Endodermal cell (in vitro differentiated cells): ENCODE data around the gene PXT1. TPM values are rescaled to one million over a fixed set of nuclear protein-coding genes. Genes with fewer than 3 reads are reported as not detected.

Experiments used
- DNase-seq: peaks from one replicate; pipeline ENCODE4 v3.0.0-alpha.2; 2017
- H3K27ac ChIP-seq: 2 replicates; pipeline ENCODE4 v1.5.1; 2013; ENCODE audit warnings: mild to moderate bottlenecking, low read depth, low read length, moderate library complexity
- H3K27me3 ChIP-seq: 2 replicates; pipeline ENCODE4 v1.6.1; 2013; ENCODE audit warnings: mild to moderate bottlenecking, low read length, moderate library complexity; ENCODE audit not compliant: insufficient read depth, control insufficient read depth, poor library complexity, severe bottlenecking
- H3K36me3 ChIP-seq: 2 replicates; pipeline ENCODE4 v1.7.0; 2013; ENCODE audit warnings: mild to moderate bottlenecking, low read length, moderate library complexity; ENCODE audit not compliant: control insufficient read depth, insufficient read depth
- H3K4me1 ChIP-seq: one replicate; pipeline ENCODE4 v1.7.0; 2013; ENCODE audit warnings: low read length; ENCODE audit not compliant: control insufficient read depth, insufficient read depth
- H3K4me3 ChIP-seq: 2 replicates; pipeline ENCODE4 v1.5.1; 2013; ENCODE audit warnings: mild to moderate bottlenecking, low read length, moderate library complexity
- H3K9ac ChIP-seq: 2 replicates; pipeline ENCODE4 v1.6.1; 2013; ENCODE audit warnings: mild to moderate bottlenecking, low read length, moderate library complexity; ENCODE audit not compliant: poor library complexity, severe bottlenecking; ENCODE audit errors: extremely low read depth
- H3K9me3 ChIP-seq: 2 replicates; pipeline ENCODE4 v1.6.1; 2013; ENCODE audit warnings: mild to moderate bottlenecking, low read length, moderate library complexity; ENCODE audit not compliant: control insufficient read depth
- H3K27ac Mint-ChIP-seq: 2 replicates; pipeline ENCODE4 v1.8.0; 2020; ENCODE audit warnings: mixed read lengths
- H3K27me3 Mint-ChIP-seq: 2 replicates; pipeline ENCODE4 v1.8.0; 2021; ENCODE audit warnings: mild to moderate bottlenecking, mixed read lengths; ENCODE audit not compliant: insufficient read depth
- H3K36me3 Mint-ChIP-seq: 2 replicates; pipeline ENCODE4 v1.8.0; 2020; ENCODE audit warnings: low read depth, mixed read lengths
- H3K4me1 Mint-ChIP-seq: 2 replicates; pipeline ENCODE4 v1.8.0; 2020; ENCODE audit warnings: mixed read lengths
- H3K4me3 Mint-ChIP-seq: 2 replicates; pipeline ENCODE4 v1.8.0; 2020; ENCODE audit warnings: mild to moderate bottlenecking, moderate library complexity, mixed read lengths
- H3K9me3 Mint-ChIP-seq: 2 replicates; pipeline ENCODE4 v1.8.0; 2020; ENCODE audit warnings: mild to moderate bottlenecking, mixed read lengths
- CTCF ChIP-seq: fragments of 200-600 bp; sonication (generic); conservative IDR thresholded peaks from 2 replicates; pipeline ENCODE4 v1.5.0; 2021; ENCODE audit warnings: antibody characterized with exemption, mild to moderate bottlenecking
- WGBS, 2 experiments: methylation state at CpG; one replicate each; pipeline versions ENCODE4 v1.1.5 to v1.1.7; 2013; ENCODE audit warnings: missing lambda C conversion rate in 2 of 2, mixed read lengths in 1 of 2; ENCODE audit not compliant: insufficient coverage in 1 of 2, insufficient read length in 1 of 2; 5-methylcytosine and 5-hydroxymethylcytosine counted together
- total RNA-seq, 2 donors: library from RNA; stranded (reverse); fragmentation: NEBNext Ultra II Directional in 1 of 2; extraction: Animal tissue kit (Norgen Biotek cat#: 25700) in 1 of 2; gene quantifications; 2 replicates in 1 of 2; 3 replicates in 1 of 2; pipeline ENCODE4 v1.2.1, GENCODE V29; 2021

The PXT1 gene
- total RNA-seq, 2 donors from 2014 or later, result 0.15 TPM; not detected in 1

DNA sequence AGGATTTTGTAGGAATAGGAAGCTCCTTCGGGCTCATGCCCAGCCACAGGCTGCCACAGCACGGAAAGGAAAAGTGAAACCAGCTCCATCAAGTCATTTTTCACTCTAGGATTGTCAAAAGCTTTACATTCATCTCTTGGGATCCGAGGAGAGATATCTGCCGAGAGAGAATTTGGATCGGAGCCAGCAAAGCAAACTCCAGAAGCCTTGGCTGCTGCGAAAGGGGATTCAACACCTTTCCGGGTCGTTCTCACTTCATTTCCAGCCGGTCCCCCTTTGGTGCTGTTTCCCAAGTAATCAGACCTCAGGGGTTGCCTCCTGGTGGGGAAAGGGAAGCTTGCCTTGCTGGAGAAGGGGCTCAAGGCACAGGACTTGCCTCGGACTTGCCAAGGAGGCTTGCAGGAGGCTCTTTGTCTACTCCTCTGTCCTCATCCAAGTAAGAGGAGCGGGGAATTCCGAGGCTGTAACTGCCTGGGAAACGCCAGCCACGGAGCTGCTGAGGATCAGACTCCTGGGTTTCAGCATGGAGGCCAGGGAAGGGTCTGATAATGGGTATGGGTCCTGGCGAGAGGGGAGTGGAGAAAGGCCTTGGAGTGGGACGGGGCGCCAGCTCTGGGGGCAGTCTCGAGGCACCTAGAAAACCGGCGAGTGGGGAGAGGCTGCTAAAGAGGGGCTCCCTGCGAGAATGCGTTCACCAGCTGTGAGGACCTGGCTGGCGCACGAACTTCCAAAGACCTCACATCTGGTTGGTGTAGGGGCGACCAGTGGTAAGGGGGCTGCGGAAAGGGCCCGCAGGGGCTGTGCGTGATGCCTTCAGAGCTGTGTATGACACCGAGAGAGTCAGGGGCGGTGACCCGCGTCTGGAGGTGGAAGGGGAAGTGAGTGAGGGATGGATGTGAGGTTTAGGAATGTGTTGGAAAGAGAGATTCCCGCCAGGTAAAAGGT lies 55.9 kb downstream of the PXT1 start:
- peaks cover 6% of the 10 kb centered on the region for H3K4me1 ChIP-seq
- peaks cover 55% of the 10 kb centered on the region for H3K27me3 ChIP-seq
- H3K36me3 ChIP-seq, result no peaks in the 10 kb centered on the region
- Mint-ChIP-seq H3K27me3 (peaks cover 54% of the 10 kb centered on the region), H3K27ac (no peak overlapping the region), H3K4me3 (peak overlapping the region; percentile 59), H3K36me3 (no peaks in the 10 kb centered on the region), H3K9me3 (no peaks in the 10 kb centered on the region), H3K4me1 (peaks cover 45% of the 10 kb centered on the region)
- TF ChIP-seq CTCF, result peak; percentile 51
- peak; percentile 83 for DNase-seq
- 13 to 17% methylated on average over 24 to 33 of the region's 33 CpGs for WGBS, 2 experiments
- H3K9me3 ChIP-seq, result no peaks in the 10 kb centered on the region
- H3K4me3 ChIP-seq, result peak overlapping the region; percentile 79
- no peak overlapping the region for H3K27ac ChIP-seq
- peak overlapping the region; percentile 24 for H3K9ac ChIP-seq

DNA sequence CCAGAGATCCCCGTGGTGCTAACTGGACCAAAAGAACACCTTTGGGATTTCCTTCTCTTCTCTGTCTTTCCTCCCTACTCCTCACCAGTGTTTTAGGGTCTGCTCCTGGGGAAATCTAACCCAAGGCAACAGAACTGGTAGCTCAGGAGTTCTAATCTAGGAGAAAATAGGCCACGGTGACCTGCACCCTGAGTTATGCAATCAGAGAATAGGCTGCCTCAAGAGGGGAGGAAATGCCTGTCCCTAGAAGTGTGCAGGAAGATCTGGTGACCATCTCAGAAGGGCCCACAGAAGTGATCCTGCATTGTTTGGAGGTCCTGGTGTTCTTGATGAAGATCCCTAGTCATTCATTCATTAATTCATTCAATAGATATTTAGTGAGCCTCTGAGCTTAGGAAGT lies 58.6 kb downstream of the PXT1 start:
- Mint-ChIP-seq H3K4me3 (no peak overlapping the region), H3K27ac (no peak overlapping the region), H3K27me3 (peaks cover 36% of the 10 kb centered on the region), H3K4me1 (peaks cover 53% of the 10 kb centered on the region), H3K9me3 (no peaks in the 10 kb centered on the region), H3K36me3 (no peaks in the 10 kb centered on the region)
- H3K9me3 ChIP-seq, result no peaks in the 10 kb centered on the region
- TF ChIP-seq CTCF, result no peak
- H3K9ac ChIP-seq, result no peak overlapping the region
- no peak overlapping the region for H3K4me3 ChIP-seq
- H3K4me1 ChIP-seq, result peaks cover 6% of the 10 kb centered on the region
- no peak for DNase-seq
- no peak overlapping the region for H3K27ac ChIP-seq
- no peaks in the 10 kb centered on the region for H3K36me3 ChIP-seq
- peaks cover 34% of the 10 kb centered on the region for H3K27me3 ChIP-seq
- 89 to 91% methylated on average over 1 to 2 of the region's 2 CpGs for WGBS, 2 experiments

DNA sequence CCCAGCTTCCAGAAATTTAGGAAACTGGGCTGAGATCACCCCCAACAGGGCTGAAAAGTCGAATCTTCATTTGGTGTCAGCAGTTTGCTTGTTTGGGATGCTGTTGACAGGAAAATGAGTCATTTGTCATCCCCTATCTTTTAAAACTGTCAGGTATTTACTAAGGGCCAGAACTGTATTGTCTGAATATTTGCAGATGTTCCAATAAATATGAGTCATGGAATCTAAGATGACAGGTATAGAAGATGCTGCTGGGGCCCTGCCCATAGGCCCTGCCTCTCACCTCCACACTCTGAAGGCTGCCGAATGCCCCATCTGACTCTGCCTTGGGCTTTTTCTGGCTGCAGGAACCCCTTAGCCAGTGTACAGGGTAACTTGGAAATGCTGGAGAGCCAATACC lies 59.0 kb downstream of the PXT1 start:
- no peaks in the 10 kb centered on the region for H3K36me3 Mint-ChIP-seq
- H3K27me3 Mint-ChIP-seq, result peaks cover 31% of the 10 kb centered on the region
- no peak overlapping the region for H3K27ac Mint-ChIP-seq
- TF ChIP-seq CTCF, result no peak
- WGBS, 2 experiments, result 90 to 100% methylated on average over 2 of the region's 2 CpGs
- Histone ChIP-seq H3K36me3 (no peaks in the 10 kb centered on the region), H3K27ac (no peak overlapping the region), H3K4me1 (peaks cover 6% of the 10 kb centered on the region), H3K9ac (no peak overlapping the region), H3K27me3 (peaks cover 29% of the 10 kb centered on the region), H3K4me3 (no peak overlapping the region), H3K9me3 (no peaks in the 10 kb centered on the region)
- no peak overlapping the region for H3K4me3 Mint-ChIP-seq
- peaks cover 53% of the 10 kb centered on the region for H3K4me1 Mint-ChIP-seq
- no peaks in the 10 kb centered on the region for H3K9me3 Mint-ChIP-seq
- DNase-seq, result no peak
